Stimulated activated CD8-positive, alpha-beta memory T cell treated with anti-CD3 and anti-CD28 coated beads, Interleukin-2, amount 100 ng/mL, for 48 hours (primary cell): ENCODE results near the gene CNKSR2.

Experiments
- DNase-seq, 2 donors: peaks; one replicate each; pipeline ENCODE4 v3.0.0-alpha.2; 2020; ENCODE audit warnings: low read depth in 2 of 2

Gene CNKSR2

DNA sequence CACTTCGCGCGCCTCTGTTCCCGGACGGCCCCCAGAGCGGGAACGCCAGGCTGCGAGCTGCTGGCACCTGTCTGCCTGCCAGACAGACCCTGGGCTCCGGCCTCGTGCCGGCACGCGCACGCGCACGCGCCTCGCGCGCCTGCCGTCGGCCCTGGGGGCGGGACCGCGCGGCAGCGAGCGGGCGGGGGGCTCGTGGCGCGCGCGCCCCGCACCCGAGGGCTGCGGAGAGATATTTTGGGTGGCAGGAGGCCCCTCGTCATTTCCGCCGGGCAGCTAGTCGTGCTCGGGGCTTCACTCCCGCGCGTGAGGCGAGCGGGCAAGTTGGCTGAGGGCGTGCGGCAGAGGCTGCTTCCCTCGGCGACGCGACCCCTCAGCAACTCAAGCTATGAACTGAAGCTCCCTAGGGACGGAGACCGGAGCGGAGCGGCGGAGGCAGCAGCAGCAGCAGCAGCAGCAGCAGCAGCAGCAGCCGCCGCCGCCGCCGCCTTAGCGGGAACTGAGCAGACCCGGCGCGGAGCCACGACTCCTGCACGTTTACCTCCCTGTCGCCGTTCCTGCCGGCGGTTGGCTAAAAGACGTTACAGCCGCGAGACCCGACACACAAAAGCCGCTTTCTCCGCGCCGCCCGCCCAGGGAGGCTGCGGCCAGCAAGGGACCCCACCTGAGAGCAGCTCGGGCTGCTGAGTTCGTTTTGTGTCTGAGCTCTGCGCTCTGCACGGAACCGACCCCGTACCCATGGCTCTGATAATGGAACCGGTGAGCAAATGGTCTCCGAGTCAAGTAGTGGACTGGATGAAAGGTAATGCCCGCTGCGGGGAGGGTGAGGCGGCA lies at the start of gene CNKSR2:
Gene CNKSR2, plus strand, starts transcription at position 256 of the 831 bp plus-strand sequence. Its CDS starts 480 bp downstream, at position 736.
- peak; percentile 49 to 55 for DNase-seq

DNA sequence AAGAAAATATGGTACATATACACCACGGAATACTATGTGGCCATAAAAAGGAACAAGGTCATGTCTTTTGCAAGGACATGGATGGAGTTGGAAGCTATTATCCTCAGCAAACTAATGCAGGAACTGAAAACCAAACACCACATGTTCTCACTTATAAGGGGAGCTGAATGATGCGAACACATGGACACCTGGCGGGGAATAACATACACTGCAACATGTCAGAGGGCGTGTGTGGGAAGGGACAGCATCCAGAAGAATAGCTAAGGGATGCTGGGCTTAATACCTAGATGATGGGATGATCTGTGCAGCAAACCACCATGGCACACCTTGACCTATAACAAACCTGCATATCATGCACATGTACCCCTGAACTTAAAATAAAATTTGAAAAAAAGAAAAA lies 19.5 kb upstream of the CNKSR2 start:
- no peak for DNase-seq

DNA sequence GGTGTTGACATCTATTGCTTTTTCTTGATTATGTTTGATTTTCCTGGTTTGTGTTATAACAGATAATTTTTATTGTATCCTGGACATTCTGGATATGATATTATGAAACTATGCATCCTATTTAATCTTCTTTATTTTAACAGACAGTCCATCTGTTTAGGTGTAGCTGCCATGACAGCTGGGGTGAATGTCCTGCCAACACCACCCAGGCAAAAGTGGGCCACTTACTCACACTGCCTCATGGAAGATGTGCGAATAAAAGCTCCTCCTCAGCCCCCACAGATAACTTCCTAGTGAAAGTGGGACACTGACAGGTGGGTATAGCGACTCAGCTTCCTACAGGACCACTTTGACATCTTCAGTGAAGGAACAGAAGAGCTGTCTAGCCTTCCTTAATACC lies 18.4 kb upstream of the CNKSR2 start:
- no peak for DNase-seq

DNA sequence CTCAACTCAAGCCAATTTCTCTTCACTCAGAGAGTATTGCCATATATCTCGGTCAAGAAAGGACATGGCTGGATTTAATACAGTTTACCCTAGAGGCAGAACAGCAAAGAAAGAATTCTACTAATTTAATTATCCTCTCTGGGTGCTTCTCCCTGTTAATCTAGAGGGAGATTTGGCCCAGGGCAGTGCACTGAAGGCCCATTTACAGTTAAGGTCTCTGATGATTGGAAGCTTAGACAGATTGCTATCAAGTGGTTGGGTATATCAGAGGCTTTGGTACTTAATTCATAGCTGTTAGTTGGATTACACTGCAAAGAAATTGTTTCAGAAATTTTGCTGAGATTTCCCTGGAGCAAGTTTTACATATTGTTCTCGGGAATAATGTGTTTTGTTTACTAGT lies 4.6 kb upstream of the CNKSR2 start:
- DNase-seq = no peak

DNA sequence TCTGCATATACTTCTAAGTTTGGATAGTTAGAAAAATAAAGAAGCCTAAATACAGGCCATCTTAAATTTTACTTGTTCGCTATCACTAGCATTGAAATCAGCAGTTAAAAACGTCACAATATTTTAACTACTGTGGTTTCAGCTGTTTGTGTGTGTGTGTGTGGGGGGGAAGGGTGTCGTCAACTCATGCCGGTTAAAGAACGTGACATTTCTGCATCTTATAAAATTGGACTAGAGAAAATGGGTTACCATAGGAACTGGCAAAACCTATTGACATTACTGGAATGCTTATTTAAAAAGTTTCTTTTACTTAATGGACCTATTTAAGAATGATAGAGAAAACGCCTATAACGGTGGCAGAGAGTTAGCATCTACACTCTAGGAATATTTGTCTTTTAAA lies 1.2 kb upstream of the CNKSR2 start:
- no peak for DNase-seq

DNA sequence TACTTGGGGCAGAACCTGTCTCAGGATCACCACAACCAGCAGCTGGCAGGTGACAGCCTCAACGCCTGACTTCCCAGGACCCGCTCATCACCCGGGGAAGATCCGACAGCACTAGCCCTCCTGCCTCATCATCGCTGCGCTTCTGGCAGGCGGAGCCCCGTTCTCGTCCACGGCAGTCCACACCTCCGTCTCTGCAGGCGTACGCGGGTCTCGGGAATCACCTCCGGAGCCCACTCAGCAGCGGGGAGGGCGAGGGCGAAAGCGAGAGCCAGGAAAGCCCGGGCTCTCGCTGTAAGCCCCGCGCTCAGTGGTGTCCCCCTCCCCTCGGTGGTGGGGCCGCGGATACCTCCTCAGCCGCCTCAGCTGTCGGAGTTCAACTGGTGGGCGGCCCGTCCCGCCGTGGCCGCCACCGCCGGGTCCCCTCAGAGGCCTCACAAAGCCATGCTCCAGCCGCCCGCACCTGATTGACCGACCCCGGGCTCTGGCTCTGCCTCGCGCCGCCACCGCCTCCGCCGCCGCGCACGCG lies 518 bp upstream of the CNKSR2 start:
- DNase-seq = no peak

DNA sequence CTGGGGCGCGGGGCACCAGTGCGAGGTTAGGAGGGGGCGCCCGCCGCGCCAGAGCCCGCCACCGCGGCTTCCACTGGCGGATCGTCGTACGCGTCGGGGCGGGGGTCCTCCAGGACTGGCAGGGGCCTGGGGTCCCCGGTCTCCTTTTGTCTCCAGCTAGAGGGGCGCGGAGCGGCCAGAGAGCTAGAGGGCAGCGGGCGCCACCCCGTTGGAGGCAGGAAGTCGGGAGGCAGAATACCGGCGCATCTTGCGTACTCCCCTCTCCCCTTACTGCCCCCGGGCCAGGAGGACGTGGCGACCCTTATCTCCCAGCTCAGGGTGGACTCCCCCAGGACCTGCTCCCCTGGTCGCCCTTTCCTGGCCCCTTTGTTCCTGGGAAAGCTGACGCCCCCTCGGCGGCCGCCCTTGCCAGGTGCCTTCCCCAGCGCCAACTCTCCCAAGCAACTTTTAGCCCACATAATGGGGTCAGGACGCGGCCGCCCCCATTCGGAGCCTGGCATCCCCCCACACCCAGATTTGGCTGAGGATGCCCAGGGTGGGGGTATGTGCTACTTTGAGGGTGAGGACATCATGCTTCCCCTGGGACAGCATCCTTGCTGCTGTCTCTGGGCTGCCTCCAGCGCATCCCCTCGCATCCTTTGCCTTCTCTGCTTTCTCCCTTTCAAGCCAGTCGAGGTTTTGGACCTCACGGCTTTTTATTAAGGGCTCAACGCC lies 933 bp downstream of the CNKSR2 start:
- no peak for DNase-seq

DNA sequence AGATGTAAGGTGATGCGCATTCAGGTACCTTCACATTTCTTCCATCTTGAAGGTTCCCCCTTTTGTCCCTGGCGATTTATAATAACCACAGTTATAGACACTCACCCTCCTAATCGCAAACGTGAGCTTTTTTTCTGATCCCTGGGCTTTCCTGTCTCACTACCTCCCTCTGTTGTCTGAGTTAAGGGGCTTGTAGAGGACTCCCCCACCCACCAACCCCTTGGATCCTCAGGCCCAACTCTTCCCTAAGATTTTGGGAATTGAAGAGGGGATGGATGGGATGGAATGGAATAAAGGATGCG lies 1.4 kb downstream of the CNKSR2 start:
- no peak for DNase-seq

DNA sequence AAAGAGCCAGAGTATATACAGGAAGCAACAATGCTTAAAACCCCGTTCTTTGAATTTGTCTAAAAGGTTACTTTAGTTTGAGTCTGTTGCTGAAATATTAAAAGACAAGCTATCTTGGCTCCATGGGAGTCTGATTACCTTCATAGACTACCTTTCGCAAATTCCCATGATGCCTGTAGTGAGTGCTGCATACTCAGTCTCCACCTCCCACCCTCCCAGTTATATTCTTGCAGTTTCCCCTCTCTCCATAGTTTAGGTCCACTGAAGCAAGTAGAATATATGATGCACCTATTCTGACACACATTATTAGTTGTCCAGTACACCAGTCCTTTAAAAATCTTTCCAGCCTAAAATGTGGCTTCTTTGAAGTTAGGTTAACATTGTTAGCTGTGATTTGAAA lies 2.4 kb downstream of the CNKSR2 start:
- no peak for DNase-seq

DNA sequence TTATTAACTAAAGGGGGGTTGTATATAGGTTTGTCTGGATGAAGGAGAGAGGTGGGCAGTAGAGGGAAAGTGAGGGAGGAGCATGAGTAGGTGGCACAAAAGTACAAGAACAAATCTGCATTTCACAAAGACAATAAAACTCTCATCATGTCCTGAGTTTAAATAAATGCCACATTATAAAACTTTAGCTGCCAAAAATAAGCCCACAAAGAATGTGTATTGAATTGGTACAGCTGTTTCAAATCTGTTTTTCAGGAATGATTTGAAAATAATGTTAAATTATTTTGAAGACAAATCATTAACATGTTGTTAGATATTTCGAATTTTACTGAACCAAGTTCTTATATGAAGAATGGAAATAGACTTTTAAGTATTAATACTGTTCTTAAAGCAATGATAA lies 5.8 kb downstream of the CNKSR2 start:
- DNase-seq = no peak

DNA sequence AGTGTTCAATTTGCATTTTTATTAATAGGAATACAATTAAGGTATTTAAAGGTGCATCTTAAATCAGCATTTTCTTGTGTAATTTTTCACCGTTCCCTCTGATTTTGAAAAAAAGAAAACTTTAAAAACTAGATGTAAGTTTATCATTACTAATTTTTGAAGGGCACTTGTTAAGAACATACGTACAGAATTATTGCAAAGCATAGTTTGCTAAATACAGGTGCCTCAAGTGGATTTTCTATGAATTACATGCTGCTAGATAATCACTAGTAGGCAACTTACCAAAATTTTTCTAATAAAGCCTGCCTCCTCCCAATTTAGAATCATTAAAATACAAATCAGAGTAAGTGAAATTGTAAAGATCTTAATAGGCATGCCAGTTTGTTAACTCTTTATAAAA lies 8.5 kb downstream of the CNKSR2 start:
- no peak for DNase-seq

DNA sequence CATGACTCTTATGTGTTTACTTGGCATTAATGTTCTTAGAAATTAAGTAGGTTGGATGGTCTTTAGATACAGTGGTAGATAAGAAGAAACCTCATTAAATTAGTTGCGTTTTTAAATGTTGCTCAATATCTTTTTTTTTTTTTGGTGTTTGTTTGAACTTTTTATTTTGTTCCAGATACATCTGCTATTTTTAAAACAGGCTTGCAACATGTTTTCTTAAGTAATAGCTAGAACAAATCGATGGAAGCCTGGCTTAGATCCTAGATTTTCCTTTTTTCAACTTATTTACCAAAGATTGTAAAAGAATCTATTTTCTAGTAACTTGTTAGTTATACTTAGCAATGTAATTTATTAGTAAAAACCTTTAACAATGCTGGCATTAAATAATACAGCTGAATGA lies 9.3 kb downstream of the CNKSR2 start:
- no peak for DNase-seq

DNA sequence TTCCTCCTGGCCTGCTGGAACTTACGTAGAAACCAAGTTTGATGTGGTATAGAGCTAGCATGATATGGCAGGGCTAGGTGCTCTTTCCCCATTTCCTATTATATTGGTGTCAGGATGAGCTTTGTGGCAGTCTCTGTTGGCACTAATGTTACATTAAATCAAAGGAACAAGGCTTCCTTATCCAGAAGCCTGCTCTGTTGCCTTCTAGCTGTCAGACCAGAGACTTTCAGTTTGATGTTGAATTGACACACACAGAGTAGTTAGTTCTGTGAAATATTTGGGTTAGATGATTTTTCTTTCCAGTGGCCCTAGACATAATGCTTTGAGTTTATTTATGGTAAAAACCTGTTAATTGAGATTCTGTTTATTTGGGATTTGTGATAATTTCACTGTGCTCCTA lies 10.0 kb downstream of the CNKSR2 start:
- no peak for DNase-seq

DNA sequence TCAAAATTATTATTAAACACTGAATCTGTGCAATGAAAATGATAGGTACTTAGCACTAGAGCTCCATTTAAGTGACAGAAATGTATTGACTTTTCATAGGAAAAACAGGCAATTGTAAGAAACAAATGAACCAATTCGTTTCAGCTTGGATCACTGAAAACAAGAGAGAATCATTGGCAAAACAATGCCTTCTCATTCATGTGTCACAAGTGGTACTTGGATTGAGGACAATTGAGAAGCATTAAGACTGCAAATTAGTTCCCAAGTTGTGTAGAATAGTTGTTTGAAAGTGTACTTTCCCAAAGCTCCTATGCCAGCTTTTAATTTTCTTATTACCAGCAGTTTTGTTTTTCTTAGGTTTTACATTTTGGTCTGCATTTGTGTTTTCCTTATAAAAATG lies 20.6 kb downstream of the CNKSR2 start:
- DNase-seq = no peak

DNA sequence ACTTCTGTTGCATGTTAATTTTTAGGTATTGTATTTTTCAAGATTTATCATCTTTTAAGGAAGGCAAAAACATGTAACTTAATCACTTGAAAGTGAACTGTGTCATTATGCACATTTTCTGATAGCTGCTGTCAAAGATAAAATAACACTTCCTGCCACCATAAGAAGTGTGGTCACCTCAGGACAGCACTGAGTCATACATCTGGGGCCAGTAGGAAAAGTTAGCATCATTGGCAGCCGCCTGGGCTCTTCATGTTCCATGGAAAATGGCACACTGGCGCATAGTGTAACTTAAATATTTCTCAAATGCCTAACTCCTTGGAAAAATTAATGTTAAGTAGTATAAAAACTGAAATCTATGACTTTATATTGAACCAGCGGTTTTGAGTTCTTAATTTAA lies 24.2 kb downstream of the CNKSR2 start:
- no peak for DNase-seq

DNA sequence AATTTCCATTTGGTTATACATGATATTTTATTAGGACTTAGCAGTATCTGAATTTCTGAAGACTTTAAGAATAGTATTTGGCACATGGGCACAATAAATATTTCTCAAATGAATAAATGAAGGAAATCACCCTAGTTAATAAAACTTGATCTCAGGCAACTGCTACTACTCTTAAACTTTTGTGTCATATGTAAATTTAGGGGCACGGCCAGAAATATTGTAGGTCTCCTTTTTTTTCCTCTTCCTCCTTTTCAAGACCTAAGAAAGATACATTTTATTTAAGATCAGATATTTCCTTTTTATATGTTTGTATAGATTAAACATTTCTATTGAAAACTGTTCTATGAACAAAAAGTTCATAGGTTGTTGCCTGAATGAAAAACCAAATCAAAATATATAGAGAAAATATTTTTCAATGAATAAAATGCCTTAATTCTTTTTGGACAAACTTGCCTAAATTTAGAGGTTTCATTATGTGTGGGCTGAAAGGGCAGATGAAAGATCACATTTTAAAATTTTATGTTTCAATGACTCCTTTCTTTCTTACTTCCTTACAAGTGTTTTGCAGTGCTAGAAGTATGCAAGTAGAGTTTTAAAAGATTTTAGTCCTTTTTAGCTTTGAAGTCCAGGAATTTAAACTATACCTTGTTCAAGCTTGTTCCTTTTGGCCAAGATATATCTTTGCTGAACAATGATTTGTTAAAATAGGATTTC lies 26.3 kb downstream of the CNKSR2 start:
- no peak for DNase-seq

DNA sequence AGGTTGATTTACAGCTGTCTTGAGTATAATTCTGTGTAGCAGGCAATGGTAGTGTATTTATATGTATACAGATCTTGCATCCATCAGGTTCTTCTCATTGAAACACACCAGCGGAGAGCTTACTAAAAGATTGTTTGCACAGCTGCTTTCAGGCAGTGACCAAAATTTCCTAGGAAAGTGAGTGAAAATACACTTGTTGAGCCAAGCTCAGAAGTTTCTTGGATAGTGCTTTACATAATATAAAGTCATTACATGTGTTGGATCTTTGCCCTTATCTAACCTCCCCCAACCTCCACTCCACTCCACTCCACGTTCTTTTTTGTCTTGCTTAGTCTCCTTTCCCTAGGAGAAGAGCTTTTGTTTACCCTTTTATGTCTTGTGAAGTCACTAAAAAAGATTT lies 34.1 kb downstream of the CNKSR2 start:
- no peak for DNase-seq

DNA sequence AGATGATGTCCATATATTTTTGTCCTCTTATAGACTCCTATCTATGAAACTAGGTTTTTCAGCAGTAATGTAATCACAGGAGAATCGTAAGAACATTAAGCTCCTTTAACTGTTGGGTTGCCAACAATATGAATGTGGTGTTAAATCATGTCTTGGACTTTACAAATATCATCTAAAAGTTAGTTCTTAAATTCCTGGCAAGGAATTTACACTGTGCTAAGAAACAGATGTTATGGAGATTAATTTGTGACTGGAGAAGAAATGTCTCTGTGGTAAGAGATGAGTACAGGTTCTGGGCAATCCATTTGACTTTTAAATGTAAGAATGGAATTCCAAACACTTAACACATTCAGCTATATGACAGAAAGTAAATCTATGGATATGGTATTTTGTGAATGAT lies 34.6 kb downstream of the CNKSR2 start:
- DNase-seq = no peak

DNA sequence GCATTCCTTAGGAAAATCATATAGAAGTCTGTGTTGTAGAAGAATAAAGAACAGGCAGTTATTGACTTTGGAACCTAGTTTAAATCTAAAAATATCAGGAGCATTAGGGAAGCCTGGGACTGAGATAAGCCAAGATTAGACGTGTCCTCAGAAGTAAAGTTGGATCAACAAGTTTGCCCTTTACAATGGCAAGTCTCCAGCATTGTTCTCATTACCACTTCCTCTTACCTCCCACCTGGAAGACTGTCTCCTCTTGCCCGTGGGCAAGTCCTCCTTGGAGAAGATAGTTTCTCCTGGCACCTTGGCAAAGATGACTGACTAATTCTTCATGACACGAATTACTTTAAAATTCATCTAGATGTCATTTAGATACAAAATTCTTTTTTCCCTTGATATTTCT lies 37.8 kb downstream of the CNKSR2 start:
- no peak for DNase-seq

DNA sequence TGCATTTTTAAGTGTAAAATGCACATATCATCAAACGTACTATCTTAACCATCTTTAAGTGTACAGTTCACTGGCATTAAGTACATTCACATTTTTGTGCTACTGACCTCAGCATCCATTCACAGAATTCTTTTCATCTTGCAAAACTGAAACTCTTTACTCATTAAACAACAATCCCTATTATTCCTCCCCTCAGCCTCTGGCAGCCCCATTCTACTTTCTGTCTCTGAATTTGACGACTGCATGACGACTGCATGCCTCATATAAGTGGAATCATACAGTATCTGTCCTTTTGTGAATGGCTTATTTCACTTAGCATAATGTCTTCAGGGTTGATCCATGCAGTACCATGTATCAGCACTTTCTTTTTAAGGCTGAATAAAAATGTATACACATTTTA lies 38.7 kb downstream of the CNKSR2 start:
- DNase-seq = no peak

DNA sequence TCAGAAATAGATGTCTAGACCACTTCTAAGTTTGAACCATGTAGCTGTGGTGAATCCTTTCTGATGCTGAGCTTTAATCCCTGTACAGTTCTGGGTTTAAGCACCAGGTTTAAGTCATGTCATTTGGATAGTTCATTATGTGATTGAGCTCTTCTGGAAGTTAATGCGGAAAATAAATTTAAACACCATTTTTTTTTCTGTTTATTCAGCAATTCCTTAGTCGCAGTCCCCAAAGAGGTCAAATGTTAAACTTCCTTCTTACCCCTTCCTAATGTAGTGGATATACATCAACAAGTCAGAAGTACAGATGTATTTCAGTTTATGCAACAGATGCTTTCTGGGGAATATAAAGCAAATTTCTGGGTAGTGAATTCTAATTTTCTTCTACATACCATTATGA lies 52.9 kb downstream of the CNKSR2 start:
- DNase-seq = no peak

DNA sequence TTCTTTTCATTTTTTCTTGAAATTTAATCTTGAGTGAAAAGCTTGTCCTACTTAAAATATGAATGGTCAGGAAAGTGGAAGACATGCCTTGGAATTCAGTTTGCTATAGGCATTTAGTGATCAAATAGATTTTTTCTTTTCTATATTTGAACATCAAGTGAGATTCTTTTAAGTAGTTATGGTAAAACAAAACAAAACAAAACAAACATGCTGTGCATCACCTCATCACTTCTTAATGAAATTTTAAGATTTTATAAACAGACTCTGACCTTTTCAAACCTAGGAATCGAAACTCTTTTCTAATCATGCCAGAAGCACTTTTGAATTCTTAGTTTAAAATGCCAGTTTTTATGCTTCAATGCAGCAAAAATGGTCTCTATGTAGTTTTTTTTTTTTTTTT lies 62.8 kb downstream of the CNKSR2 start:
- DNase-seq = no peak

DNA sequence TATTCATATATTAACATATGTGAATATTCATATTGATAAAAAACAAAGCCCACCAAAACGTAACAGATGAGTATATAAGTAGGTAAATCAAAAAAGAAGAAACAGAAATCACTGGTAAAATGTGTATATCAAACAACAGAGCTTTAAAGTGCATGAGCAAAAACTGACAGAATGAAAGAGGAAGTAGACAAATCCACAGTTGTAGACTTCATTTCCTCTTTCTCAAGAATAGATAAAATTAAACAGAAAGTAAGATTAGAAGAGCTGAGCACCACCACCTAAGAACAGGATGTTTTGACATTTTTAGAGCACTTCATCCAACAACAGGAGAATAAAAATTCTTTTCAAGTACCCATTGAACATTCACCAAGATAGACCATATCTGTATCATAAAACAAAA lies 64.6 kb downstream of the CNKSR2 start:
- no peak for DNase-seq
